NCI-H345 (cell line): ENCODE results near the gene PMEPA1.

Experiments used
- DNase-seq: peaks from one replicate; lab custom pipeline; 2025; lab: John Stamatoyannopoulos, UW

The PMEPA1 gene, protein sequence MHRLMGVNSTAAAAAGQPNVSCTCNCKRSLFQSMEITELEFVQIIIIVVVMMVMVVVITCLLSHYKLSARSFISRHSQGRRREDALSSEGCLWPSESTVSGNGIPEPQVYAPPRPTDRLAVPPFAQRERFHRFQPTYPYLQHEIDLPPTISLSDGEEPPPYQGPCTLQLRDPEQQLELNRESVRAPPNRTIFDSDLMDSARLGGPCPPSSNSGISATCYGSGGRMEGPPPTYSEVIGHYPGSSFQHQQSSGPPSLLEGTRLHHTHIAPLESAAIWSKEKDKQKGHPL

DNA sequence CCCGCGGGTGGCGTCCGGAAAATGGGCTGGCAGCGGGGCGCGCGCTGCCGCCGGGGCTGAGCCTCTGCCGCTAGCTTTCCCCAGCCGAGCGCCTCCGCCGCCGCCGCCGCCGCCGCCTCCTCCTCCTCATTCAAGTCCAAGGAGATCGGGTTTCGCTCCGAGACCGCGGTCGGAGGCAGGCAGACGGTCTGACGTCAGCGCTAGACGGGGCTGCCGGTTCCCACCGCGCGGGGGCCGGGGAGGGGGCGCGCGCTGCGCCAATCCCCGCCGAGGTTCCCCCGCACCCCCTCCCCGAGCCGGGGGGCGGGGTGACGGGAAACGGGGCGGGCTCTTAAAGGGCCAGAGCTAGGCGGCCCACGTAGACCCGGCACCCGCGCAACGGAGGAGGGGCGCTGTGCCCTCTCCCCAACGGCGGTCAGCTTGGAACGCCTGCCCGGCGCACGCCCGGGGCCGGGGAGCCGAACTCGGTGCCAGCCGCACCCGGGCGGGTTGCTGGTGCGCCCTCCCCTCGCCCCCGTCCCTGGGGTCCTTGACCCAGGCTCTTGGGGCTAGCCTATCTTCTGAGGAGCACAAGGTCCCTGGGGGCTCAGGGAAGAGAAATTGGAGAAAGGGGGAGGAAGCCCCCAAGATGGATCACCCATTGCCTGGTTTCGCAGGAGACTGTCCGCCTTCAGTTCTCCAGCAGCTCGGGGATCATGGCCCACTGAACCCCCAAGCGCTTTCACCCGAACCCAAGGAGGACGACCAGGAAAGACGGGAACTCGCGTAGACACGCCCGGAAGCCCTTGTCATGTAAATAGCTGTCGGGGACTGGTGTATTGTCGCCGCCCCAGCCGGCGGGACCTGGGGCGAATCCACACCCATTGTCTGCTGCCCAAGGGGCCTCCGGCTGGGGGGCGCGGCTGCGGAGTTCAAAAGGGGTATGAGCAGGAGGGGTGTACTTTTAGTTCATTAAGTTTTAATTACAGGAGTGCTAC is at the start of gene PMEPA1:
Gene PMEPA1 (minus strand): TSS at position 193 of the 977 bp plus-strand sequence. CDS start 433 bp downstream, outside the sequence.
- peak; percentile 34 for DNase-seq

DNA sequence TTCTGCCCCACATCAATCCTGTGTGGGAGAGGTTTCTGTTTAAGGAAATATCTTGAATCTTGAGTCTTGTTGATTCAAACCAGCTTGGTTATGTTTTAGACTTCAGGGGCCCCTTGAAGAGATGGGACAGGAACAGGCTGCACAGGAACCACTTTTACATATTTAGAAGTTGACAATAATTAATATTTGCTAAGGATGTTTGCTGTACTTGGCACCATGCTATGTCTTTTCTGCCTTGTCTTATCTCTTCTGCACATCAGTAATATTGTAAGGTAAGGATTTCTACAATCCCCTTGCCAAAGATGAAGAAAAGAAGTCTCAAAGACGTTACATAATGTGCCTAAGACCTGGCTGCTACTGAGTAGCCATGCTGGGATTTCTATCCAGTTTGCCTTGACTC is 48.0 kb upstream of the PMEPA1 start:
- no peak for DNase-seq

GRCh38 chr20:57756921-57757320 is 47.1 kb upstream of the PMEPA1 start:
- DNase-seq, result no peak

- DNase-seq, result no peak
These were observed 46.4 kb upstream of the PMEPA1 start for GRCh38 chr20:57756213-57756612.

GRCh38 chr20:57755609-57756008 is 45.8 kb upstream of the PMEPA1 start:
- no peak for DNase-seq

DNA sequence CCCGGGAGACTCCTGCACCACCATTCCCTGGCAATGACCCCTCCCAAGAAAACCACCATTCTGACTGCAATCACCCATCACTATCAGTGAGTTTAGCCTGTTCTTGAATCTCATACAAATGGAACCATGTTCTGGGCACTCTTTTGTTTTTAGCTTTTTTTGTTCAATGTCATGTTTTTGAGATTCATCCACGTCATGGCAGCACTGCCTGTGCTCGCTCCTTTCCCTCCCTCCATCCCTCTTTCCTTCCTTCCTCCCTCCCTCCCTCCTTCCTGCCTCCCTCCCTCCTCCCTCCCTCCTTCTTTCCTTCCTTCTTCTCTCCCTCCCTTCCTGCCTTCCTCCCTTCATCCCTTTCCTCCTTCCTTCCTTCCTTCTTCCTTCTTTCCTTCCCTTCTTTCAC is 44.4 kb upstream of the PMEPA1 start:
- DNase-seq, result no peak

GRCh38 chr20:57753332-57754164 is 43.7 kb upstream of the PMEPA1 start:
- DNase-seq, result no peak

DNA sequence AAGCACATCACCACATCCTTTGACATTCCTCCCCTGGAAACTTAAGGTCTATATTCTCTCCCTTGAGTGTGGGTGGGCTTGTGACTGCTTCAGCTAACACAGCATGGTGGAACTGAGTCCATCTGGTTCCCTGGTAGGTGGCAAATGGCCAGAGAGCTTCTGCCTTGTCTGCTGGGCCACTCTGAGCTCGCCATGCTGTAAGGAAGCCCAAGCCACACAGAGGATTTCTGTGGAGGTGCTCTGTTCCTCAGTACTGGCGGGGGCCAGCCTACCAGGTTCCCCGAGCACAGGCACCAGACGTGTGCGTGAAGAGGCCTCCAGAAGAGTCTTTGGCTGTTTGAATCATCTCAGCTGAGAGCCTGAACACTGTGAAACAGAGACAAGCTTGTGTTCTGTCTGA is 41.6 kb upstream of the PMEPA1 start:
- no peak for DNase-seq

GRCh38 chr20:57749869-57750268 is 40.1 kb upstream of the PMEPA1 start:
- DNase-seq, result no peak

- no peak for DNase-seq
These were observed 39.4 kb upstream of the PMEPA1 start for GRCh38 chr20:57749131-57749690.

GRCh38 chr20:57748601-57749130 is 38.9 kb upstream of the PMEPA1 start:
- peak; percentile 66 for DNase-seq

DNA sequence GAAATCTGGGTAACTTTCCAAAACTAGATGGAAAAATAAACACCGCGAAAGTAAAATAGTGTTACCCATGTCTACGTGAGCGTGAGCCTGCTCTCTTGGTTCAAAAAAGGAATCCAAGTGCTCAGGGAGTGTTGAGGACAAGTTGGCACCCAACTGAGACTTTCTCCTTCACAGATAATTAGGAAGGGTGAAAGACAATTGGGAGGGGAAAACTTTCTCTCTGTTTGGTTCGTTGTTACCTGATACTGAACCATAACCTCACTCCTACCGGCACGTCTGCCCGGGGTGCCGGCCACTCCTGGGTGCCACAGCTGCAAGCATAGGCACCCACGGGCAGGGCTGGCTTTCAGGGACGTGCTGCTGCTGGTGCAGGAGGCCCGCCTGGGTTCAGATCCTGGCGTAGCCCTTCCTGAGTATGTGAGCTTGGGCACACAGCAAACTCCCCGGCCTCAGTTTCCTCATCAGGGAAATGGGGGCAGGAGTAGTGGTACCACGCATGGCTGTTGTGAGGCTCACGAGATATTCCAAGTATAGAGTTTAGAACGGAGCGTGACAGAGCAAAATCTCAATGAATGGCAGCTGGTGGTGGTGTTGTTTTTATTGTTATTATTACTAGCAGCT is 38.2 kb upstream of the PMEPA1 start:
- no peak for DNase-seq

DNA sequence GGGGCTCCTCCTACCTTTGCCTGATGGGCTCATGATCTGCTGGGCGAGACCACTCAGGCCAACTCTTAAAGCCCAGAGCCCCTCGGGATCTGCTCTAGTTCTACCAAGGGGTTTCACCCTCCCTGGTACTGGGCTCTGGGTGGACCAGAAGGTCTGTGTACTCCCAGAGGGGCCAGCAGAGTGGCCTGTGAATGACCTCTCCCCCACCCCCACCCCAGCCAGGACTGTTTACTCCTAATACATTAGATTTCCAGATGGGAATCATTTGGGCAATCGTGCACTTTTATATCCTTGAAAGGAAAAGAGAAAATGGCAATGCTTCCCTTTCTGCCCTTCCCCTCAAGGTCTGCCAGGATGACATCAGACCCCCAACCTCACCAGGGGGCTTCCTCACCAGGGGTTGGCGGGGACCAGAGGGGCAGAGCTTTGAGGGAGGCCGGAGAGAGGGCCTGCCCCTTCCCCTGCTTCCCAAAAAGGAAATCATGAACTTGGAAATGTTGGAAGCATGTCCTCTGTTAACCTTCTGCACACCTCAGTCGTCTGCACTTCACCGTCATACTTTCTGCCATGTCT is 37.1 kb upstream of the PMEPA1 start:
- DNase-seq, result no peak

DNA sequence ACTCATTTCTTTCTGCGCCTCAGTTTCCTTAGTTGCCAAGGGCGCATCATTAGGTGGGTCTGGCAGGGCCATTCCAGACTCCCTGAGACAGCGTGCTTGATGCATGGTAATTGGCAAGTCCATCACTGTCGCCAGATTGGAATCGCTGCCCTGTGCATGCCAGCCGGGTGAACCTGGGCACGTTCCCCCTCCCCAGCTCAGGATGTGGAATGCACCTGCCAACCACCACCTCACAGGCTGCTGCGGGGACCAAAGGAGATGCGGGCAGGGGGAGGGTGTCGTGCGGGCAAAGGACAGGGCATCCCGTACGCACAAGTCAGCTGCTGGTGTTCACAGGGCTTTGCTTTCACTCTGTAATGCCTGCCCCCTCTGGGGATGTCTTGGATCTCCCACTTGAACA is 36.4 kb upstream of the PMEPA1 start:
- no peak for DNase-seq

DNA sequence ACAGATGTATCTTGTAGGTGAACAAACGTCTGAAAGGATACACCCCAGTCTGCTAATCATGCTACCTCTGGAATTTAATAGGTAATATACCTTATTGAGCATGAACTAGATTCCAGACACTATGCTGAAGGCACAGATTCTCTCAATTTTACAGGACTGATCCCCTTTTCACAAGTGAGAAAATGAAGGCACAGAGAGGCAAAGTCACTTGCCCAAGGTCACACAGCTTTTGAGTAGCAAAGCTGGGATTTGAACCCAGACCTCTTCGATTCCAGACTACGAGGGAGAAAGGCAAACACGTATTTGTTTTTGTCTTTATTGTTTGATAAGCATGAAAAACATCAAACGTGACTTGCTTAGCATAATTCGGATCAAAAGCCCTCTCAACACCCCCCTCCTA is 34.4 kb upstream of the PMEPA1 start:
- no peak for DNase-seq

GRCh38 chr20:57743450-57744095 is 33.8 kb upstream of the PMEPA1 start:
- DNase-seq, result no peak

DNA sequence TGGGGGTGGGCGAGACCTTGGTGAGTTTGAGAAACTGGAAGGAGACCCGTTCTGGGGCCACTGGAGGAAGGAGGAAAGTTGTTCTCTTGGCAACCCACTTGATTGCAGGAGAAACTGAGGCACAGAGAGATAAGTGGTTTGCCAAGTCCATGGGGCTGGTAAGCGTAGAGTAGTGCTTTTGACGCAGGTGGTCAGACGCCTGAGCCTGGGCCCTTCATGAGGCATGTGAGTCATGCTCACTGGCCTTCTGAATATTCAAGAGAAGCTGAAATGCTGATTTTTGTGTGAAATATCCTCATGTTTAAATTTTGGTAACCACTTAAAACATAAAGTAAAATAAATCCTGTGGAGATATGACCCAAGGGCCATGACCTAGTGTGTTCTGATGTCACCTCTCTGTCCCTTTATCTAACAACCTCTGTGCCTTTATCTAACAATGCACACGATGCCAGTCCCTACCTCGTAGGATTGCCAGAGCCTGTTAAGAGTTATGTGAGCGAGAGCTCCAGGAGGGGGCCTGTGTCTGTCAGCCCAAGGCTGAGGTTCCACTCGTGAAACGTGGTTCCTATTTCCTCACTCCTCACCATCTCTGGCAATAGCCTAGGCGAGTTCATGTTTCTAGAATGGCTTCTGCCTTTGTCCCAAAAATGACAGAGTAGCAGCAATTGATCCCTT is 32.8 kb upstream of the PMEPA1 start:
- DNase-seq, result no peak

DNA sequence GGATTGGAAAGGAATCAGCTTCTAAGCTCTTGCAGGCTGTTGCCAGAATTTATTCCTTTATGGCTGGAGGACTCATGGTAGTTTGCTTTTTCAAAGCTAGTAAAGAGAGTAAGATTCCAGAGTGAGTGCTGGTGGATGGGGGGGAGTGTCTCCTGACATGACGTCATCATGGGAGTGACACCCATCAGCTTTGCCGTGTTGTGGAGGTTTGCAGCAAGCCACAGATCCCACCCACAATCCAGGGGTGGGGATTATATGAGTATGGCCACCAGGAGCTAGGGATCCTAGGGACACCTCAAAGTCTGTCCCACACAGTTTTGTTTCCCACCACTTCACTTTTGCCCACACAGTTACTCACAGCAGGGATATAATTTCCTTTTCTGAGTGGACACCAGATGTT is 28.7 kb upstream of the PMEPA1 start:
- no peak for DNase-seq

GRCh38 chr20:57738053-57738452 is 28.2 kb upstream of the PMEPA1 start:
- DNase-seq, result no peak

DNA sequence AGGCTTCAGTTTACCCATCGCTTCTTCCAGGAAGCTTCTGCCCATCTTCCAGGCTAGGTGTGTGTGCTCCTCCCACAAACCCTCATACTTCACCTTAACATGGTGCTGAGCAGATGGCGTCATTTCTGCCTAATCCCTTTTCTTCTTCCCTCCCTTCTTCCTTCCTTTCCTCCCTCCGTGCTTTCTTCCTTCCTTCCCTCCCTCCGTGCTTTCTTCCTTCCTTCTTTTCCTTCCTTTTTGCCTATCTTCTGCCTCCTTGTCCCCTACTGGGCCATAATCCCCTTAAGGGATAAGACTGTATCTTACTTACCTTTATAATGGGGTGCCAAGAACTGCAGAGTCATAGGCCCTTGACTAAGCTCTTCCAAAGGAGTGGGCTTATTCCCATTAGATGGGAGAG is 27.5 kb upstream of the PMEPA1 start:
- no peak for DNase-seq
